ENCODE data around the gene COL25A1. TPM values are rescaled to one million over a fixed set of nuclear protein-coding genes. Genes with fewer than 3 reads are reported as not detected.

Gene COL25A1
- total RNA-seq, result not detected

- CTCF ChIA-PET, result interaction anchor here (0.7 to 0.8 kb wide), 2 partner anchors 9 to 95 kb away, joined by 3 read pairs; no protein-coding TSS in a partner anchor
- intact Hi-C loops (cut with DNase I, micrococcal nuclease), result no loop called here
- H3K4me3 Mint-ChIP-seq, result peak within 1 kb of the TSS; percentile 63
- peaks cover 54% of the 10 kb centered on the region for H3K27me3 Mint-ChIP-seq
- POLR2A ChIA-PET, result no interaction called here
- H3K36me3 Mint-ChIP-seq (ENCODE audit: low read depth), result no peaks in the 10 kb centered on the region
- H3K9me3 Mint-ChIP-seq (ENCODE audit: low read depth), result no peaks in the 10 kb centered on the region
- ATAC-seq, result peak; percentile 63
- peak within 1 kb of the TSS; percentile 12 for H3K27ac Mint-ChIP-seq
- peaks cover 13% of the 10 kb centered on the region for H3K4me1 Mint-ChIP-seq
- DNase-seq, result peak; percentile 52
Measured at GRCh38 chr4:109302361-109303139, at the start of gene COL25A1. Gene COL25A1 (minus strand): TSS chr4:109302658.

- Mint-ChIP-seq H3K27ac (no peak overlapping the region), H3K9me3 (ENCODE audit: low read depth) (peaks cover 4% of the 10 kb centered on the region), H3K36me3 (ENCODE audit: low read depth) (no peaks in the 10 kb centered on the region), H3K27me3 (peaks cover 7% of the 10 kb centered on the region), H3K4me3 (no peak overlapping the region), H3K4me1 (no peaks in the 10 kb centered on the region)
- intact Hi-C loops (cut with DNase I, micrococcal nuclease), result no loop called here
- ChIA-PET CTCF (interaction anchor here (1.7 kb wide), 1 partner anchor 25 kb away, joined by 4 read pairs; no protein-coding TSS in a partner anchor), POLR2A (no interaction called here)
- no peak for ATAC-seq
- no peak for DNase-seq
Measured at GRCh38 chr4:109350121-109350520, 47.7 kb upstream of the COL25A1 start.

GRCh38 chr4:109334129-109335105 lies 32.0 kb upstream of the COL25A1 start:
- no peak for DNase-seq
- no peak overlapping the region for H3K27ac Mint-ChIP-seq
- CTCF ChIA-PET, result interaction anchor here (0.6 to 1.2 kb wide), 6 partner anchors 27 to 274 kb away, joined by 3 to 4 read pairs (median 3); no protein-coding TSS in a partner anchor
- H3K27me3 Mint-ChIP-seq, result peaks cover 2% of the 10 kb centered on the region
- POLR2A ChIA-PET, result no interaction called here
- intact Hi-C loops (cut with DNase I, micrococcal nuclease), result no loop called here
- no peak for ATAC-seq
- H3K9me3 Mint-ChIP-seq (ENCODE audit: low read depth), result peaks cover 3% of the 10 kb centered on the region
- H3K4me1 Mint-ChIP-seq, result no peaks in the 10 kb centered on the region
- H3K36me3 Mint-ChIP-seq (ENCODE audit: low read depth), result no peaks in the 10 kb centered on the region
- H3K4me3 Mint-ChIP-seq, result no peak overlapping the region

- POLR2A ChIA-PET, result no interaction called here
- CTCF ChIA-PET, result interaction anchor here (1.2 to 1.3 kb wide), 2 partner anchors 26 to 223 kb away, joined by 3 read pairs; no protein-coding TSS in a partner anchor
- Mint-ChIP-seq H3K9me3 (ENCODE audit: low read depth) (no peaks in the 10 kb centered on the region), H3K27me3 (peaks cover 2% of the 10 kb centered on the region), H3K27ac (no peak overlapping the region), H3K4me1 (no peaks in the 10 kb centered on the region), H3K4me3 (no peak overlapping the region), H3K36me3 (ENCODE audit: low read depth) (no peaks in the 10 kb centered on the region)
- intact Hi-C loops (cut with DNase I, micrococcal nuclease), result no loop called here
- ATAC-seq (no peak), DNase-seq (peak; percentile 55)
Measured at GRCh38 chr4:109332926-109333464, 30.5 kb upstream of the COL25A1 start.

GRCh38 chr4:109327641-109328040 lies 25.2 kb upstream of the COL25A1 start:
- CTCF ChIA-PET, result no interaction called here
- no peak overlapping the region for H3K4me3 Mint-ChIP-seq
- no peak overlapping the region for H3K27ac Mint-ChIP-seq
- POLR2A ChIA-PET, result no interaction called here
- ATAC-seq (no peak), DNase-seq (no peak)
- peaks cover 12% of the 10 kb centered on the region for H3K9me3 Mint-ChIP-seq (ENCODE audit: low read depth)
- no peaks in the 10 kb centered on the region for H3K4me1 Mint-ChIP-seq
- peaks cover 2% of the 10 kb centered on the region for H3K27me3 Mint-ChIP-seq
- peaks cover 6% of the 10 kb centered on the region for H3K36me3 Mint-ChIP-seq (ENCODE audit: low read depth)
- intact Hi-C loops (cut with DNase I, micrococcal nuclease), result no loop called here

- DNase-seq (no peak), ATAC-seq (no peak)
- ChIA-PET POLR2A (no interaction called here), CTCF (interaction anchor here (1.2 kb wide), 1 partner anchor 24 kb away, joined by 4 read pairs; no protein-coding TSS in a partner anchor)
- Mint-ChIP-seq H3K4me3 (no peak overlapping the region), H3K27ac (no peak overlapping the region), H3K9me3 (ENCODE audit: low read depth) (peaks cover 18% of the 10 kb centered on the region), H3K36me3 (ENCODE audit: low read depth) (peaks cover 6% of the 10 kb centered on the region), H3K4me1 (no peaks in the 10 kb centered on the region), H3K27me3 (peaks cover 2% of the 10 kb centered on the region)
- intact Hi-C loops (cut with DNase I, micrococcal nuclease), result no loop called here
Measured at GRCh38 chr4:109325698-109326097, 23.2 kb upstream of the COL25A1 start.

GRCh38 chr4:109323348-109323747 lies 20.9 kb upstream of the COL25A1 start:
- Mint-ChIP-seq H3K4me3 (no peak overlapping the region), H3K36me3 (ENCODE audit: low read depth) (peaks cover 6% of the 10 kb centered on the region), H3K27ac (no peak overlapping the region), H3K4me1 (no peaks in the 10 kb centered on the region), H3K9me3 (ENCODE audit: low read depth) (peaks cover 18% of the 10 kb centered on the region), H3K27me3 (peaks cover under 1% of the 10 kb centered on the region)
- DNase-seq (no peak), ATAC-seq (no peak)
- POLR2A ChIA-PET, result no interaction called here
- intact Hi-C loops (cut with DNase I, micrococcal nuclease), result no loop called here
- CTCF ChIA-PET, result no interaction called here

- intact Hi-C loops (cut with DNase I, micrococcal nuclease), result no loop called here
- Mint-ChIP-seq H3K27me3 (no peaks in the 10 kb centered on the region), H3K4me1 (no peaks in the 10 kb centered on the region), H3K9me3 (ENCODE audit: low read depth) (peaks cover 17% of the 10 kb centered on the region), H3K27ac (no peak overlapping the region), H3K4me3 (no peak overlapping the region), H3K36me3 (ENCODE audit: low read depth) (peaks cover 6% of the 10 kb centered on the region)
- ATAC-seq, result no peak
- DNase-seq, result no peak
- ChIA-PET CTCF (no interaction called here), POLR2A (no interaction called here)
Measured at GRCh38 chr4:109321232-109321631, 18.8 kb upstream of the COL25A1 start.

- Mint-ChIP-seq H3K9me3 (ENCODE audit: low read depth) (peaks cover 17% of the 10 kb centered on the region), H3K4me1 (no peaks in the 10 kb centered on the region), H3K4me3 (no peak overlapping the region), H3K27me3 (peaks cover 4% of the 10 kb centered on the region), H3K27ac (no peak overlapping the region), H3K36me3 (ENCODE audit: low read depth) (peaks cover 6% of the 10 kb centered on the region)
- intact Hi-C loops (cut with DNase I, micrococcal nuclease), result no loop called here
- ATAC-seq (no peak), DNase-seq (no peak)
- CTCF ChIA-PET, result interaction anchor here (0.7 to 1.3 kb wide), 4 partner anchors 21 to 617 kb away, joined by 3 read pairs; no protein-coding TSS in a partner anchor
- POLR2A ChIA-PET, result no interaction called here
Measured at GRCh38 chr4:109319684-109320083, 17.2 kb upstream of the COL25A1 start.

- H3K4me1 Mint-ChIP-seq, result no peaks in the 10 kb centered on the region
- ChIA-PET CTCF (interaction anchor here (1.3 kb wide), 1 partner anchor 489 kb away, joined by 3 read pairs; no protein-coding TSS in a partner anchor), POLR2A (no interaction called here)
- intact Hi-C loops (cut with DNase I, micrococcal nuclease), result no loop called here
- peaks cover 16% of the 10 kb centered on the region for H3K9me3 Mint-ChIP-seq (ENCODE audit: low read depth)
- no peak for ATAC-seq
- H3K27me3 Mint-ChIP-seq, result peaks cover 4% of the 10 kb centered on the region
- DNase-seq, result no peak
- H3K4me3 Mint-ChIP-seq, result no peak overlapping the region
- H3K36me3 Mint-ChIP-seq (ENCODE audit: low read depth), result peaks cover 6% of the 10 kb centered on the region
- H3K27ac Mint-ChIP-seq, result no peak overlapping the region
Measured at GRCh38 chr4:109319156-109319555, 16.7 kb upstream of the COL25A1 start.

- POLR2A ChIA-PET, result no interaction called here
- CTCF ChIA-PET, result interaction anchor here (0.7 to 0.8 kb wide), 2 partner anchors 35 to 840 kb away, joined by 3 read pairs; no protein-coding TSS in a partner anchor
- Mint-ChIP-seq H3K36me3 (ENCODE audit: low read depth) (peaks cover 2% of the 10 kb centered on the region), H3K27ac (no peak overlapping the region), H3K4me1 (no peaks in the 10 kb centered on the region), H3K27me3 (peaks cover 5% of the 10 kb centered on the region), H3K9me3 (ENCODE audit: low read depth) (peaks cover 6% of the 10 kb centered on the region), H3K4me3 (no peak overlapping the region)
- no peak for ATAC-seq
- no peak for DNase-seq
- intact Hi-C loops (cut with DNase I, micrococcal nuclease), result no loop called here
Measured at GRCh38 chr4:109315818-109316217, 13.4 kb upstream of the COL25A1 start.

All from activated CD4-positive, alpha-beta T cell treated with anti-CD3 and anti-CD28 coated beads for 36 hours (primary cell).